Measurements from ENCODE around the gene IL2RA.
"Not testable (repeated sequence)": the region's sequence is repeated elsewhere in the genome, so short reads cannot be mapped to it uniquely, and the experiment has no call there.

Gene IL2RA

DNA sequence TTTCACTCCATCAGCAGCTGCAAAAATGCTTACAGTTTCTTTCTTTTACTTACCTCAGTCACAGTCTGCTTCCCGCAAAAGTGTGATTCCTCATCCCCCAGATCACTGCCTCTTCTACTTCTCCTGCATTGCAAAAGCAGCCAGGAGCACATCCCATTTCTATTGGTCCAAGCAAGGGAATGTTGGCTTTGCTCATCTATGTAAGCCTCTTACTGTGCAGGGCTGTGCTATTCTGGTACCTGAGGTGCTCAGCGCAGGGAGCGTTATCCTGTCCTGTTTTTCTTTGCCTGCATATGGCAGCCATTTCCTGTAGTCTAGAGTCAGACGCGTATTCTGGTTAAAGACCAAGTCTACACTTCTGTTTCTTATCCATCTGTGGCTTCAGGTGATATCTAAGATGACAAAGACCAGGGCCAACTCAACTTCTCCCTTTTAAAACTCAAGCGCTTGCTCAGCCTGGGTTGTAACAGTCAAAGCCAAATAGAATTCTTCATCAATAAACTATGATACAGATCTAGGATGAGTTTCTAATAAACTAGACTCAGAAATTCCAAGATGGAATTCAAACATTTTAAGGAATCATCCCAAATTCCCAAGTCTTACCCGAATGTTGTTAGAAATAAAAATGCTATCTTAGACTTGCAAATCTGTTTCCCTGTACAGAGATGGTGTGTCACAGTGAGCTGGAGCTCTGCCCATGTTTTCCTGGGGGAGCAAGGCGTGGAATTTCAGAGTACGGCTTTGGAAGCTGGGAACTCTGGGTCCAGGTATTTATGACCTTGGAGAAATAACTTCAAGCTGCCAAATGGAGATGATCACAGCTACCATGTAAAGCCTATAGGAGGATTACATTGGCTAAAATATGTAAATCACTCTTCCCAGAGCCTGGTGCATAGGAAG is 20.6 kb upstream of the IL2RA start:
- DNase-seq (ENCODE audit: low spot score), result no peak

DNA sequence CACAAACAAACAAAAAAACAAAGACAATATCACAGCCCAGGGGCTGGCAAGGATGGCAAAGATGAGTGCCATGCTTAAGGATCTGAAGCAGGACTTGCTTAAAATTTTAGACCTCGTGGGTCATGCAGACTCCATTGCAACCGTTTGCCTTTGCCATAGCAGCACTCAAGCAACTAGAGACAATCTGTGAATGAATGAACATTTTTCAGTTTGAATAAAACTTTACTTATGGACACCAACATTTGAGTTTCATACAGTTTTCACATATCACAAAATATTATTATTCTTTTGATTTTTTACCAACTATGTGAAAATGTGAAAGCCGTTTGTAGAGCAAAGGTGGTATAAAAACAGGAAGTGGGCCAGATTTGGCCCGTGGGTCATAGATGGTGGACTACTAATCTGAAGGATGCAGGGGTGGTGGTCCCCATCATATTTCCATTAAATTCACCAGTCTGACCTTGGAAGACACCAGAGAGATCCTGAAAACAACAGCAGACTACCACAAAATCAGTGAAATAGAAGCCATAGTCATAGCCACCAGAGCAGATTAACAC is 18.3 kb upstream of the IL2RA start:
- no peak for DNase-seq (ENCODE audit: low spot score)

DNA sequence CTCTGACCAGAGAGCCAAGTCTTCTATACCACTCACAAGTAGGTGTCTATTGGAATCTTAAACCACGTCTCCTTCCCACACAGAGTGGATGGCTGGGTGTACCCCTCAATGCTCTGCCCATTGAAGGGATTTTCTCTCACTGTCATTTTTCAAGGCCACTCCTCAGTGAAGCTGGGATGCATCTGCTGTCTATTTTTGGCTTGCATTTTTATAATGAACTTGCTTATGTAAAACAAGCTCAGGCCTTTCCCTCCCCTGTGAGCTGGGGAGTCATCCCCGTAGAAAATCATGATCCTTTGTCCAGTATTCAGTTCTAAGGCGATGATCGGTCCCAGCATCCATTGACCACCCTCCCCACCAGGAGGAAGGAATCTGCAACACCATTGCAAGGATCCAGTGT is 16.9 kb upstream of the IL2RA start:
- no peak for DNase-seq (ENCODE audit: low spot score)

DNA sequence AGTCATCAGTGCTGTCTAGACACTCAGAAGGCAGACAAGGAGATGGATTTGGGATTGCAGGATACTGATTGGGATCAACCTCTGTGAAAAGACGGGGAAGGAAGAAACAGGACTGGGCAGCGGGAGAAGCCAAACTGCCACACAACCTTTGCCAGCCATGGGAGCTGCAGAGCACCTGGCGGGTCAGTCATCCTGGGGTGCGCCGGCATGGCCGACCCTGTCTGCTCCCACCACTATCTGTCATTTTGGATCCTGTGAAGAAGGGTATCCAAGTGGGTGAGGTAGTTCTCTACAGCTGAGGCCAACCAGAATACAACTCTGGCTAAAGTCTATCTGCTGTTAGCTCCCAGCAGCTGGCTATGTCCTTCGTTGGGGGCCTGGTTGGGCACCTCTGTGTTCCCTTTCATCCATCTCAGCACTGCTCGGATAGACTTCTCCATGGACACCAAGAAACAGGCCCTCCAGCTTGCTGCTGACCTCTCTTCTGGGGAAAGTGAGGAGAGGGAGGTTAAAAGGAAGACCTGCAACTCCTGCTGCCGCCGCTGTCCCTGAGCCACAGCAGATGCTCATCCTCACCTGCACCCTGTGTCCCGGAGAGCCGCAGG is 15.0 kb upstream of the IL2RA start:
- DNase-seq (ENCODE audit: low spot score), result no peak

DNA sequence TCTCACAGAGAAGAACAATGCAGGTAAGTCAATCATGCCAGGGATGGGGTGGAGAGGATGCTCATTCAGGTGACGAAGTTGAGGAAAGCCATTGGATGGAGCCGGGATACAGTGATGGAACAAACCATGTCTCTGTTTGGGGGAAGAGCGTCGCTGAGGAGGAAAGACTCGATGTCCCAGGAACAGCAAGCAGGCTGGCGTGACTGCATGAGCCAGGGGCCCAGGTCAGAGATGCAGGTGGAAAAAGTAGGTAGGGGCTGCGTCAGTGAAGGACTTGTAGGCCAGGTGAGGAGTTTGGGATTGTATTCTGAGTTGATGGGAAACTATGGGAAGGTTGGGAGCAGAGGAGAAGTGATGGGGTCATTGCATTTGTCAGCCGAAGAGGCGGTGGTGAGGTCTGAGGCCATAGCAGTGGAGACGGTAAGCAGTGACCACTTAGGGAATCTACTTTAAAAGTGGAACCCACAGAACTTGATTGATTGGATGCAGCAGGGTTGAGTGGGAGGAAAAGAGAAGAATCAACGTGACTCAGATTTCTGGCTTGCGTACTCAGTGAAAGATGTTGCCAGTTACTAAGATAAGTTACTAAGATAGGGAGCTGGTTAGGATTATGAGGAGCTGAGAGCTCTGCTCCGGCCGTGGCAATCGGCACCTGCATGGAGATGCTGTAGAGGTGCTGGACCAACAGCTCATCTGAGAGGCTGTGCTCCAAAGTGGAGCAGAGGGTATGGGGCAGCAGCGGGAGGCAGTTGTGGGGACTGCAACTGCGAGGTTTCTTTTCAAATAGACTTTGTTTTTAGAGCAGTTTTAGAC is 12.5 kb upstream of the IL2RA start:
- no peak for DNase-seq (ENCODE audit: low spot score)

DNA sequence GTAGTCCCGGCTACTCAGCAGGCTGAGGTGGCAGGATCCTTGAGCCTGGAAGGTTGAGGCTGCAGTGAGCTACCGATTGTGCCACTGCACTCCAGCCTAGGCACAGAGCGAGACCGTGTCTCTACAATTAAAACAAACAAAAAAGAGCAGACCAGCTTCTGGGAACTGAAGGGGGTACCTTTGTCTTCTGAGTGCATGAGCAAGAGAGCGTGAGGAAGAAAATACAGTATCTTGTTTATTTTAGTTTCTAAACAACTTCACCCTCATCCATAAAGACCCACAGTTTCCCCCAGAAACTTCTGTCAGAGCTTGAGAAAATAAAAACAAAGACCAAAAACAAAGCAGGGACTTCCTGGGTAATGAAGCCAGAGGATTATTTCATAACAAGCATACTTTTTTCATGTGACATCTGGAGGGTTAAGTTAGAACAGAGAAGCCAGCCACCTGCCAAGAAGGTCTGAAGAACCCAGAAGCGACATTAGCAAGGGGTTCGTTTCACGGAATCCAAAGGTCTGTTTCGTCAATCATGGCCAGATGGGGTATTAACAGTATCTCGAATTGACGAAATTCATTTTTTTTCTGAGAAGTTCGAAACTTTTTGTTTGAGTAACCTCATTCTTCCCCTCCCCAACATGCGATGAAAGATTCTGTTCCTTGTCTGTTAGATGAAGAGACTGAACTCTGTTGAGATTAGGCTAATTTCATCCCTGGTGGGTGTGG is 10.2 kb upstream of the IL2RA start:
- DNase-seq (ENCODE audit: low spot score), result no peak

DNA sequence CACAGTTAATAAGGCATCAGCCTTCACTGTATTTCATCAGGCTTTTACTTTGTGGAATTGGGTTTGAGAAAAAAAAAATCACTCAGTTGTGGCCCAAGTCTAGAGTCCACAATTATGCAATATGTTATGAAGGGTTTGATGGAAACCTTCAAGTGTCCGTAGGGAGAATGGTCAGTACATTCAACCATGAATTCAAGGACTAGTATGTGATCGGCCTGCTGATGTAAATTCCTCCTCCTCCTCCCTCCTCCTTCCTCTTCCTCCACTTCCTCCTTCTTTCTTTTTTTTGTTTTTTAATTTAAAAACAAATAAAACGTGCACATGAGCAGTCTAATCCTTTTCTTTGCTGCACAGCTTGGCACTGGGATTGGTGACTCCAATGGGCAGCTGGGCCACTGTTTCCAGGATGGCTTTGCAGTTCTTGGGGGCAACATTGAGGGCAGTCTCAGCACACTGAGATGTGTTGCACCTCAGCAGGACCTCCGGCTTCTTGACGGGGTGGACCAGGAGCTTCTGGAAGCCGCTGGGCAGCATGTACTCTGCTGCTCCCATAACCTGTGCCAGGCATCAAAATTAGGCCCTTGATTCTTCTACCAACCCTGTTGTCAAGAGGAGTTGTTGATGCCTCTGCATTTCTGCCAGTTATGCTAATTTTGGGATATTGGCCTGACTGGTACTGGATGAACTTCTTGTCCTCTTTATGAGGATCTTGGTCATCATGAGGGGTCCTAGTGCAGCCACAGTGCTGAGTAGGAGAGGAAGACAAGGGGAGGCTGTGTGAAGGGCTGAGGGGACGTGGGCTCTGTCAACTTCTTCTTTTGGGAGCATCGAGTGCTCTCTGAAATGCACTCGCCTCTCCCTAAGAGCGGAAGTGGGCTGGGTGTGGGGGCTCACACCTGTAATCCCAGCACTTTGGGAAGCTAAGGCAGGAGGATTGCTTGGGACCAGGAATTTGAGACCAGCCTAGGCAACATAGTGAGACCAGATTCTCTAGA is 9.3 kb upstream of the IL2RA start:
- DNase-seq (ENCODE audit: low spot score), result no peak

DNA sequence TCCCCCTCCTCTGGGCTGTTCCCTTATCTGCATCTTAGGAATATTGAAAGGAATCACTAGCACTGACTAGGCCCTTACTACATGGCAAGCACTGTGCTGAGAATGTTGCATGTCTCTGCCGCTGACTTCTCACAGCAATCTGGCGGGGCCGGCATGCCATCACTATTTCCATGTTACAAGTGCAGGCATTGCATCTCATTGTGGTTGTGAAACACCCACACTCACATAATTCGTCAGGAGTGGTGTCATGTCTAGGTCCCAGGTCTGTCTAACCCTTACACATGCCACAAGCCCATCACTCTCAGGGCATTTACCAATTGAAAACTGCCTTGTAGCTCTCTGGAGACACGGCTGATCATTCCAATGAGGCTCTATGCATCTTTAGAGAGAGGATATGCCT is 8.5 kb upstream of the IL2RA start:
- DNase-seq (ENCODE audit: low spot score), result no peak

DNA sequence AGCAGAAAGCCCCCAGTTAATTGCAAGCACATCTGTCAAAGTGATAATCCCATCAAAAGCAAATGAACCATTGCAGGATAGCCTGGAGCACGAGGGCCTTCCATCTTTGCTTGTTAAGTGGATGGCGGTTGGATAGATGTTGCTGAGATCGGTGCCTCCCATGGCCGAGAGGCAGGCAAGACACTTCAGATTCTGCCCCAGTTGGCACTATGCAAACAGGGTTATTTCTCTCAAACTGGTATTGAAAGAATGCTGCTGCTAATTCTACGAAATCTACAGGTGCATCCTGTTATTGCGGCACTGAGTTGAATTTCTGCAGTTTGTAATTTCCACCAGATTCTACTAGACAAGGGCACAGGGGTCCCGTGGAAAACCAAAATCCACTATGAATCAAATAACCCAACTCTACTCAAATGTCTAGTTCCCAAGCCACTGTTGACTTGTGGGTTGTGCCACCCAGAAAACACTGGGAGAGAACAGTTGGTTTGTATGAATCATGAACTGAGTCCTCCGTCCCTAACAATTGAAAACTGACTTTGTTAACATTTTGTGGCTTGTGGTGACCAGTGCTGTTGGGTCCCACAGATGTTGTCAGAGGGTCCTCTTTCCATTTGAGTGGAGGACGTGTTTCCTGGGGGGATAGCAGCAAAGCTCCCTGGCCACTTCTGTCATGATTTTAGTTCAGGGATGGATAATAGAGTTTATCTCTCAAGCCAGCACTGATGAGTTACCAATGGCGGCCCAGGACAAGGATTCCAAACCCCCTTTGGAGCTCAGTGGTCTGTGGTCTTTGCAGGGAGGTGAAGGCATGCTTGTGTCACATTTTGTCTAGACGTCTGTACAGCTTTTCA is 7.1 kb upstream of the IL2RA start:
- DNase-seq (ENCODE audit: low spot score), result no peak

DNA sequence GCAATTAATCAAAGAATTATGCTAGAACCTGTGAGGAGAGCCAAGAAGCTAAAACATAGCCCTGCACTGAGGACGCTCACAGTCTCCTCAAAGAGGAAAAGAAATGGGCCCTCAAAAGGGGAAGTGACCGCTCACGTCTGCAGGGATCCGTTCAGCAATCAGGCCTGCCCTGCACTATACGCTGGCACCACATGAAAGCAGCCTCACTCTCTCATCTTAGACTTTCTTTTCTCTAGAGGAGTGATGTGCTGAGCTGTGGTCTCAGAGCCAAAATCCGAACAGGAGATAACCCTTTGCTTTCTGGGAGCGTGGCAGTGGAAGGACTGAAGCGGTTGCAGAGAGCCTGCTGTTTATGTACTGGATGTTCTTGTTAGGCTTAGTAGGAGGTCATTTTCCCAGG is 6.3 kb upstream of the IL2RA start:
- no peak for DNase-seq (ENCODE audit: low spot score)

DNA sequence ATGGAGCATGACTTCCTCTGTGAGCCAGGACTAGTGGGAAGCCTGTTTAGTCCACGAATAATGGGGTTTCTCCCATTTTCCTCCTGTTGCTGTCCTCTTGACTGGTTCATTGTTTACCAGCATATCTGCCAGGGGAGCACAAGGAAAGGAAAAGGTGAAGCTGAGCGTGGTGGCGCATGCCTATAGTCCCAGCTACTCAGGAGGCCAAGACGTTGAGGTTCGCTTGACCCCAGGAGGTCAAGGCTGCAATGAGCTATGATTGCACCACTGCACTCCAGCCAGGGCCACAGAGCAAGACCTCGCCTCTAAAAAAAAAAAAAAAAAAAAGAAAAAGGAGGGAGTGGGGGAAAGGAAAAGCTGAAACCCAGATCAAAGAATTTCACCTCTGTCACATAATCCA is 5.8 kb upstream of the IL2RA start:
- DNase-seq (ENCODE audit: low spot score), result no peak

DNA sequence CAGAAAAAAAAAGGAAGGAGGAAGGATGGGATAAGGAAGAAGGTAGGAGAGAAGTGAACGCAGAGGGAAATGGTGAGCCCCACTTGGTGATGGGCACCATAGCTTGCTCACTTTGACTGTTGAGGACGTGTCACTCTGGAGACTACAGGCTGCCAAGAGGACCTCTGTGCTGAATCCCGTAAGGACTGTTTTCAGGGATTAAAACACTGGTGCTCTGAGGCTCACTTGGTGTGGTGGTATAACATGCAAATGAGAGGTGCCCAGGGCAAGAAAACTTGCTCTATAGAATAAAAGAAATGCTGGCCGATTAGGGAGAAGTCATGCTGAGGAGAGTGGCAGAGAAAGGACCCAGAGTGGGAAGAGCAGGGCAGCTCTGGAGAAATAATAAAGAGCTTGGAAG is 5.3 kb upstream of the IL2RA start:
- DNase-seq (ENCODE audit: low spot score), result no peak

DNA sequence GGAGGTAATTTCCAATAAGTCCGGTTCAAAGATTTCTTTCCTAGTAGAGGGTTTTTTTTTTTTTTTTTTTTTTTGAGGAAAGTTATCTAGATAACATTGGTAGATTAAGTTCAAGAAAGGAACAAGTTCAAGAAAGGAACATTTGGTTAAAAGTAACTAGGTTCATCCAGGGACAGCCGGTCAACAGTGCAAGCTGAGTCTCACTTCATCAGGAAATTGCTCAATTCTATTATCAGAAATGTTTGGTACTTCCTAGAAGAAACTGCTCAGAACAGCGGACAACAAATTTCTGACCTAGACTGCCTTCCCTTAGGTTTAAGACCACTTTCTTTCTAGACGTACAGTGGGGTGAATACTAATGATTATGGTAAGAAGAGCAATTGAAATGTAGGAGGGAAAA is 3.7 kb upstream of the IL2RA start:
- no peak for DNase-seq (ENCODE audit: low spot score)

DNA sequence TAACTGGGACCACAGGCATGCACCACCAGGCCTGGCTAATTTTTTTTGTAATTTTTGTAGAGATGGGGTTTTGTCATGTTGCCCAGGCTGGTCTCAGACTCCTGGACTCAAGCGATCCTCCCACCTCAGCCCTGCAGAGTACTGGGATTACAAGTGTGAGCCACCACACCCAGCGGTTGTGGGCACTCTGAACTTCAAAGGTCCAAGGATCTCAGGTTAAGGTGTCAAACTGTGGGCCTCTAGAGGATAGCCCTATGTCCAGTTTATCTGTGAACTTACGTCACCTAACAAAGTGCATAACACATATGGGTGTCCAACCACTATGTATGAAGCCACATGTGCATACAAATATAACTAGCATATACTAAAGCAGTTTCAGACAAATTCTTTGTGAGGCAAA is 3.2 kb upstream of the IL2RA start:
- DNase-seq (ENCODE audit: low spot score), result no peak

DNA sequence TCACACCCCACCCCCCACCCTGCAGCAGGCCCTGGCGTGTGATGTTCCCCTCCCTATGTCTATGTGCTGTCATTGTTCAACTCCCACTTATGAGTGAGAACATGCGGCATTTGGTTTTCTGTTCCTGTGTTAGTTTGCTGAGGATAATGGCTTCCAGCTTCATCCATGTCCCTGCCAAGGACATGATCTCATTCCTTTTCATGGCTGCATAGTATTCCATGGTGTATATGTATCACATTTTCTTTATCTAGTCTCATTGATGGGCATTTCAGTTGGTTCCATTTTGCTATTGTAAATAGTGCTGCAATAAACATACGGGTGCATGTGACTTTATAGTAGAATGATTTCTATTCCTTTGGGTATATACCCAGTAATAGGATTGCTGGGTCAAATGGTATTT is 2.6 kb upstream of the IL2RA start:
- DNase-seq (ENCODE audit: low spot score), result not testable (repeated sequence)

DNA sequence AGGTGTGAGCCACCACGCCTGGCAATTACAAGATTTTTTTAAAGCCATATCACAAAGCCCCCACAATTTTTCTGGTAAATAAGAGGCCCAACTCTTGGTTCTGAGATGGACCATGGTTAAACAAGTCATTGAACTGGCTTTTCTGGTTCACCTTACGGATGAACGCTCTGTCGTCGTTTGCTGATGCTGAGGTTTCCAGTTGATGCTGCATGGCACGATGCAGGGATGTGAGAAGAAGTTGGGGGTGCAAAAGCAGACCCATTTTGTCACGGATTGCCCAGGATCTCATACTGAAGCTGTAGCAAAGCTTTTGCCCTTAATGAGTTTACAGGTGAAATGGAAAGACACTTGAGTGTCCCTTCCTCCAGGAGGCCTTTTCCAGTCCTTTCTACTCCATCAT is 2.0 kb upstream of the IL2RA start:
- no peak for DNase-seq (ENCODE audit: low spot score)

DNA sequence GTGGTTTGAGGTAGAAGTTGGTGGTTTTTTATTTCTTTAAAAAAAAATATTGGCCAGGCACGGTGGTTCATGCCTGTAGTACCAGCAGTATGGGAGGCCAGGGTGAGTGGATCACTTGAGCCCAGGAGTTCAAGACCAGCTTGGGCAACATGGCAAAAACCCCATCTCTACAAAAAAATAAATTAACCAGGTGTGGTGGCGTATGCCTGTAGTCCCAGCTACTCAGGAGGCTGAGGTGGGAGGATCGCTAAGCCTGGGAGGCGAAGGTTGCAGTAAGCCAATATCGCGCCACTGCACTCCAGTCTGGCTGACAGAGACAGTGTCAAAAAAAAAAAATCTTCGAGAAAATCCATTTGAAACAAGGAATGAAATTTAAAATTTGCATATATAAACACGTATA is 1.1 kb downstream of the IL2RA start:
- no peak for DNase-seq (ENCODE audit: low spot score)

DNA sequence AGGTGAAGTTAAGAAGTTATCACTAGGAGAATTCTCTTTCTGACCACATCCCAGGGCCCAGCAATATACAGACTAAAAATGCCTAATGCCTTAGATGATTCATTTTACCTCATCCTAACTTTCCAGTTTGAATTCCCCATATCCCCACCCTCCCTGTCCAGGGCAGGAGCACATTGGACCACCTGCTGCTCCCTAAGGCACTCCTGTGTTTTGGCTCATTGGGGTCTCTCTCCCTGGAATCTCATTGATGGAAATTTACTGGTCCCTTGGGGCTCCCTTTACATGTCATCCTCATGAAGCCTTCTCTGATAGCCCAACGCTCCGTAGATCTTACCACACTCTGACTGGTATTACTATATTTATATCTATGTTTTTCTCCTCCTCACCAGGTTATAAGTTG is 2.7 kb downstream of the IL2RA start:
- no peak for DNase-seq (ENCODE audit: low spot score)

DNA sequence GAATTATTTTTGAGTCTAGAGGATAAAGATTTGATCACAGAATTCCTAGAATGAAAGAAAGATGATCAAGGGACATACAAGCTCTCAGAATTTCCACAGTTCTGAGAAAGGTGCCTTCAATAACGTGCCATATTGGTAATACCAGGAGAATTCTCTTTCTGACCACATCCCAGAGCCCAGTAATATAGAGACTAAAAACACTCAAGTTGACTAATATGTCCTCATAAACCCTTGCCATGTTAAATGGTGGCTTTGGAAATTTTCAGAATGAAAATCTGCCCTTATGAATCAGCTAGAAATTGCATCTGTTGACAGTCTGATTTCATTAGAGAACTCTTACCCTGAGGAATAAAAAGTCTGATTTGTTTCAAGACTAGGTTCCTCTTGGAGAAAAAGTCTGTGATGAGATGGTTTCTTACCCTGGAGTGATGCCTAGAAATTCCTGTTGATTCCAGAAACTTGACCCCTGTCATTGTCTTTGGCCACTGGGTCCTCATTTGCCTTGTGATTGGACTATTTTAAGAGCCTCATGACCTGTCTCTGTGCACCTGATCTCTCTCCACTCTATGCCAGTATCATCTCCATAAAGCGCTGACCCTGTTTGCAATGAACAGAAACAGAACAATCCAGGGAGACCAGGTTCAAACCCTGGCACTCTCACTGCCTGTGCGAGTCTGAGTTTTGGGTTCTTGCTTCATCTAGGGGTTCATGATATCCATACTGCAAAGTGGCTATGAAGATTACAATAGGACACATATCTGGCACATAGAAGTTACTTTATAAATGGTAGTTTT is 3.3 kb downstream of the IL2RA start:
- DNase-seq (ENCODE audit: low spot score), result no peak
